Body of pancreas (tissue), 4 donors: ENCODE measurements around the gene LRP2.

Experiments
- POLR2A ChIP-seq, 3 donors: fragments of 450-650 bp; IDR thresholded peaks; one replicate each; pipeline ENCODE4 v1.6.1; 2016; ENCODE audit warnings: antibody characterized with exemption in 3 of 3, mild to moderate bottlenecking in 2 of 3
- TF ChIP-seq, protein P1 (sequence below), 7 experiments: fragments of 450-650 bp in 4 of 7; fragments of 200-600 bp in 3 of 7; sonication (generic) in 3 of 7; IDR thresholded peaks; one replicate each; pipeline ENCODE4 v1.5.1; 2016 to 2019; ENCODE audit warnings: antibody characterized with exemption in 7 of 7

GRCh38 chr2:169182573-169182972, 179.8 kb downstream of the LRP2 start:
- TF ChIP-seq, protein P1, sequence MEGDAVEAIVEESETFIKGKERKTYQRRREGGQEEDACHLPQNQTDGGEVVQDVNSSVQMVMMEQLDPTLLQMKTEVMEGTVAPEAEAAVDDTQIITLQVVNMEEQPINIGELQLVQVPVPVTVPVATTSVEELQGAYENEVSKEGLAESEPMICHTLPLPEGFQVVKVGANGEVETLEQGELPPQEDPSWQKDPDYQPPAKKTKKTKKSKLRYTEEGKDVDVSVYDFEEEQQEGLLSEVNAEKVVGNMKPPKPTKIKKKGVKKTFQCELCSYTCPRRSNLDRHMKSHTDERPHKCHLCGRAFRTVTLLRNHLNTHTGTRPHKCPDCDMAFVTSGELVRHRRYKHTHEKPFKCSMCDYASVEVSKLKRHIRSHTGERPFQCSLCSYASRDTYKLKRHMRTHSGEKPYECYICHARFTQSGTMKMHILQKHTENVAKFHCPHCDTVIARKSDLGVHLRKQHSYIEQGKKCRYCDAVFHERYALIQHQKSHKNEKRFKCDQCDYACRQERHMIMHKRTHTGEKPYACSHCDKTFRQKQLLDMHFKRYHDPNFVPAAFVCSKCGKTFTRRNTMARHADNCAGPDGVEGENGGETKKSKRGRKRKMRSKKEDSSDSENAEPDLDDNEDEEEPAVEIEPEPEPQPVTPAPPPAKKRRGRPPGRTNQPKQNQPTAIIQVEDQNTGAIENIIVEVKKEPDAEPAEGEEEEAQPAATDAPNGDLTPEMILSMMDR (IDR thresholded peaks at IDR 0.05) = no peak
- no peak for TF ChIP-seq POLR2A (IDR thresholded peaks at IDR 0.05)
